GM12873 (cell line): Measurements from ENCODE around the gene MRPL33.

Experiments used
- TF ChIP-seq, protein P1 (sequence below): IDR thresholded peaks from 2 replicates; pipeline ENCODE4 v1.5.1; 2012; ENCODE audit warnings: low read depth, mild to moderate bottlenecking, moderate library complexity, low read length, control low read depth; ENCODE audit not compliant: insufficient read depth; ENCODE audit errors: missing control alignments

Gene MRPL33

DNA sequence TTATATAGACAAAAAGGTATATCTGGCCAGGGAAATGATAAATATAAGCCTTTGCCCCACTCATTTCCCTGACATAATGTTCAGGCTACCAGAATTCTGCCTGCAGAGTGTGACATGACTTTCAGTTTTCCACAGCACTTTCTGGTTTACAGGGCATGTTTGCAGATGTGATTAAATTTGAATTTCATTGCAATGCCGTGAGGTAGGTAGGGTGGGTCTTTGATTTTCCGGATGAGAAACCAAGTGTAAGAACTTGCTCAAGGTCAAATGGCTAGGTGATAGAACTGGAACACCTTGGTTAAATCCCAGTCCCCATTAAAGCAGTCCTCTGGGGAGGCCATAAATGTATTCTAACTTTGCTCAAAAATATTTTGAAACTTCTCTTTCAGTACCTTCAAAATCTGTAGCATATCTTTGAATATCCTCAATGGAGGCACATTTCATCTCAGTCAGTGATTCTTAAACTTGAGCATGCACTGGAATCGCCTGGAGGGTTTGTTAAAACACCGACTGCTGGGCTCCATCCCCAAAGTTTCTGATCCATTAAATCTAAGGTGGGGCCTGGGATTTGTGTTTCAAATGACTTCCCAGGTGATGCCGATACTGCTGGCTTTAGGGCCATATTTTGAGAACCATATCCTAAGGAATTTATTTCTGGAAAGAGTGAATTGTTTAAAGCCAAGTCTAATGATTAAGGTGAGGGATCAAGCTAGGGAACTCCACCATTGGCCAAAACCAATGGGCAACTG is 35.0 kb downstream of the MRPL33 start:
- TF ChIP-seq, protein P1, sequence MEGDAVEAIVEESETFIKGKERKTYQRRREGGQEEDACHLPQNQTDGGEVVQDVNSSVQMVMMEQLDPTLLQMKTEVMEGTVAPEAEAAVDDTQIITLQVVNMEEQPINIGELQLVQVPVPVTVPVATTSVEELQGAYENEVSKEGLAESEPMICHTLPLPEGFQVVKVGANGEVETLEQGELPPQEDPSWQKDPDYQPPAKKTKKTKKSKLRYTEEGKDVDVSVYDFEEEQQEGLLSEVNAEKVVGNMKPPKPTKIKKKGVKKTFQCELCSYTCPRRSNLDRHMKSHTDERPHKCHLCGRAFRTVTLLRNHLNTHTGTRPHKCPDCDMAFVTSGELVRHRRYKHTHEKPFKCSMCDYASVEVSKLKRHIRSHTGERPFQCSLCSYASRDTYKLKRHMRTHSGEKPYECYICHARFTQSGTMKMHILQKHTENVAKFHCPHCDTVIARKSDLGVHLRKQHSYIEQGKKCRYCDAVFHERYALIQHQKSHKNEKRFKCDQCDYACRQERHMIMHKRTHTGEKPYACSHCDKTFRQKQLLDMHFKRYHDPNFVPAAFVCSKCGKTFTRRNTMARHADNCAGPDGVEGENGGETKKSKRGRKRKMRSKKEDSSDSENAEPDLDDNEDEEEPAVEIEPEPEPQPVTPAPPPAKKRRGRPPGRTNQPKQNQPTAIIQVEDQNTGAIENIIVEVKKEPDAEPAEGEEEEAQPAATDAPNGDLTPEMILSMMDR: no peak

DNA sequence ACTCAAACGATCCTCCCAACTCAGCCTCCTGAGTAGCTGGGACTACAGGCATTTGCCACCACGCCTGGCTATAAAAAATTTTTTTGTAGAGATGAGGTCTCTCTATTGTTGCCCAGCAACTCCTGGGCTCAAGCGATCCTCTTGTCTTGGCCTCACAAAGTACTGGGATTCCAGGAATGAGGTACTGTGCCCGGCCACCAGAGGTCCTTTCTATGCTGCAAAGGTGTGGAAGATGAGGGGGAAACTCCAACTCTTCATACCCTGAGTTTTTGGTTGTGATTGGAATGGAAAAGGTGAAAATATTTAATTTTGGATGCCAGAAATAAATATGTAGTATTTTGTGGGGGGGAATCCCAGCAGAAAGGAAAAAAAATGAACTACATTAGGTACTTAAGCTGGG is 36.0 kb downstream of the MRPL33 start:
- TF ChIP-seq, protein P1: peak; percentile 56

DNA sequence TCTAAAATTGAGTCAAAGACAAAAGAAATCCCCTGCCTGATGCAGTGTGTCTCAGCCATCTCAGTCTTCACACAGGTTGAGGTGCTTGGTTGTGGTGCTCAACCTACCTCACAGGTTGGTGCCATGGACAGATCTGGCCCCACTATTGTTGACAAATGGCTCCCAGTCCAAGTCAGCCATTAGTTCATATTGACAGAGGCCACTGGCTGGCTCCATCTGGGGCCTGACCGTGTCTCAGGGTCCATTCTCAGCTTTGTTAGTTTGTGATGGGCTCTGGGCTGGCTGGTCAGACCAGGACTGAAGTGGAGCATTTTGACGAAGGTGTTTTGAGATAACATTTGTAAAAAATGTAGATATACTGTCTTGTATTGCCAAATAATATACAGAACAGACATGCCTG is 36.9 kb downstream of the MRPL33 start:
- TF ChIP-seq, protein P1: no peak

DNA sequence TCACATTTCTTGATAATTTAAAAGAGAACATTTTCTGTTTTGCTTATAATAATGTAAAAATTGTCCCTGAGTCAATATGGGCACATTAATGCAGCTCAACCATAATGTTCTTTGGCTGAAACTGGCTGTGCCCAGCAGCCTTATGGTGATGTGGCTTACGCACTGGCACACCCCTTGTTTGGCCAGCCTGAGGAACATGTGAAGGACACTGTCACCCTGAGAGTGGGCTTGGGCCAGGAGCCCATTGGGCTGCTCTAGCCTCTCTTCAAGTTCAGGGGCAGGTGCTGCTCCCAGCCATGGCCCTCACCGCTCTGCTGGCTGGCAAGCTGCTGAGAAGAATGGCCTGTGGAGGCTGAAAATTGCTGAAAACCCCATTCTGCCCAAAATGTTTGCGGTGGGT is 37.5 kb downstream of the MRPL33 start:
- TF ChIP-seq, protein P1: no peak

DNA sequence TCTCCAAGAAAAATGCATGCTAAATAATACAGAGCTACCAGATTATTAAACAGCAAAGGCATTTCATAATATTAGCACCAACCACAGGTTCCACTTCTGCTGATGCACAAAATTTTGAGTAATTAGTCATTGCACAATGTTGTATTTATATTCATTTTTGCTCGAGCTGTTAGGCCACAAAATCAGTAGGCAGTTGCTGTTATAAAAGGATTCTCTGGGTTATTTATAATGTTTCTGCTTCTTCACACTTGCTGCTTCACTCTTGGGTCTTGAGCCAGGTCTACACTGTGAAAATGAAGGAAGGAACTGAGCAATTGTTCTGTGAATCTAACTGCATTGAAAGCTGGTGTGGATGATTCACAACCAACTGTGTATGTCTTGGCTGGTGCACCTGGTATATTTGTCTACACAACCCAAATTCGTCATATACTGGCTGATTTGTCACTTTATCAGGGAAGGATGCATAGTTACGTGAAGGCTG is 38.3 kb downstream of the MRPL33 start:
- TF ChIP-seq, protein P1: no peak

DNA sequence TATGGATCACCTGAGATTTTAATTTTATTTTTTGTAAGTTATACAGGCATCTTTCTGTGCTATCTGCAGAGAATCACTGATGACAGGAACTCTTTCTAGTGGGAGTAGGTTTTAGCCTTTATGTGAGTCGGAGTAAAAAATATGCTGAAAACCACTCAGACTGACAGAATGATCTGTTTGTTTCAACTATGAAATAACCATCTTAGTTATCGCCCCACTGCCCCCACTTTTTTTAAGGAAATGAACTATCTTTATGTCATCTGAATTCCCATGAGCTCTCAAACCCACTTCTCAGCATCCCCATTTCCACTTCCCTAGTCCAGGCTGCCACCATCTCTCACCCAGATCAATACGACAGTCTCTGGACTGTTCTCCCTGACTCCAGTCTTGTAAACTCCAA is 38.9 kb downstream of the MRPL33 start:
- TF ChIP-seq, protein P1: no peak

DNA sequence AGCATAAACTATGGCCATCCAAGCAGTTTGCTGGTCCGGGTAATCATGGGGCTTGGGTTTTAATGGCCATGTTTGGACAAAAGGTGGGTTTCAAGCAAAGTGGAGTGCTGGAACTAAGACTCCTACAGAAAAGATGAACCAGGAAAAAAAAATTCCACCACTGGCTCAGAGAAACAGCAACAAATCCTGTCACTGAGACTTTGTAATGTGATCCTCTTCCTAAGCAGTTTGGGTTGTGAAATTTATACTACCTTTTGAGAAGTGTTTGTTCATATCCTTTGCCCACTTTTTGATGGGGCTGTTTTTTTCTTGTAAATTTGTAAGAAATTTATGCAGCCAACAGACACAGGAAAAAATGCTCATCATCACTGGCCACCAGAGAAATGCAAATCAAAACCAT is 40.2 kb downstream of the MRPL33 start:
- TF ChIP-seq, protein P1: no peak
